Panc1 (cell line): ENCODE data around the gene SRC. TPM values are rescaled to one million over a fixed set of nuclear protein-coding genes. Genes with fewer than 3 reads are reported as not detected.
A peak's percentile ranks its signal among the peaks of the same experiment; 100 is the strongest.

Experiments used
- ATAC-seq: fragments of 200-7000 bp; cut with Tn5 transposase; 2 replicates; pipeline ENCODE4 v1.9.1; 2020; ENCODE audit warnings: mild to moderate bottlenecking, moderate library complexity
- BruUV-seq: library from RNA; stranded (reverse); fragments of 400-500 nt; replicated peaks from 2 replicates; lab custom pipeline; 2021; lab: Mats Ljungman, UMichigan
- CTCF ChIA-PET: fragments of 300-600 bp; sonication (Branson Sonifier 250); formaldehyde crosslinking; loops from one replicate; lab custom pipeline; 2022; ENCODE audit warnings: antibody characterized with exemption; lab: Charles Lee
- POLR2A ChIA-PET: fragments of 300-600 bp; sonication (Branson Sonifier 250); formaldehyde crosslinking; loops from one replicate; lab custom pipeline; 2022; ENCODE audit warnings: antibody characterized with exemption; lab: Charles Lee
- DNase-seq: peaks from one replicate; pipeline ENCODE4 v3.0.0-alpha.2; 2010; ENCODE audit warnings: low read depth, low spot score
- H3K27ac ChIP-seq: 2 replicates; pipeline ENCODE4 v1.5.1; 2011; ENCODE audit warnings: mild to moderate bottlenecking, low read length, inconsistent platforms
- H3K27me3 ChIP-seq: fragments of 200-500 bp; sonication (Bioruptor generic); 2 replicates; pipeline ENCODE4 v1.6.0; 2014; ENCODE audit warnings: low read length, inconsistent platforms; ENCODE audit not compliant: control insufficient read depth, insufficient read depth
- H3K36me3 ChIP-seq: fragments of 200-500 bp; sonication (Bioruptor generic); 2 replicates; pipeline ENCODE4 v1.5.1; 2014; ENCODE audit warnings: inconsistent platforms, mild to moderate bottlenecking, low read length, moderate library complexity; ENCODE audit not compliant: control insufficient read depth, insufficient read depth
- H3K4me1 ChIP-seq: 2 replicates; pipeline ENCODE4 v1.5.1; 2011; ENCODE audit warnings: inconsistent platforms, mild to moderate bottlenecking, low read length, moderate library complexity; ENCODE audit not compliant: control insufficient read depth, insufficient read depth
- H3K4me3 ChIP-seq, 2 experiments: 2 replicates each; pipeline ENCODE4 v1.5.1; 2011 to 2012; ENCODE audit warnings: low read depth in 2 of 2, low read length in 2 of 2, mild to moderate bottlenecking in 2 of 2, inconsistent platforms in 1 of 2, moderate library complexity in 1 of 2
- H3K9me3 ChIP-seq: fragments of 200-500 bp; sonication (Bioruptor generic); 2 replicates; pipeline ENCODE4 v1.5.1; 2014; ENCODE audit warnings: low read depth, mild to moderate bottlenecking, inconsistent platforms, low read length, moderate library complexity; ENCODE audit not compliant: control insufficient read depth, insufficient read depth
- CTCF ChIP-seq: fragments of 450-650 bp; IDR thresholded peaks from 2 replicates; pipeline ENCODE4 v1.5.1; 2017; ENCODE audit warnings: mild to moderate bottlenecking
- POLR2AphosphoS5 ChIP-seq: IDR thresholded peaks from 2 replicates; pipeline ENCODE4 v1.6.1; 2012; ENCODE audit warnings: mild to moderate bottlenecking, low read depth, low read length, moderate library complexity
- REST ChIP-seq, 2 experiments: IDR thresholded peaks; 2 replicates each; pipeline ENCODE4 v1.6.1; 2011 to 2012; ENCODE audit warnings: low read depth in 2 of 2, control low read depth in 1 of 2, low read length in 1 of 2, mild to moderate bottlenecking in 1 of 2, moderate library complexity in 1 of 2; ENCODE audit not compliant: insufficient read depth in 1 of 2
- SIN3A ChIP-seq: IDR thresholded peaks from 2 replicates; pipeline ENCODE4 v1.6.1; 2012; ENCODE audit warnings: low read depth, mild to moderate bottlenecking, low read length, moderate library complexity, borderline replicate concordance; ENCODE audit not compliant: insufficient read depth
- TCF7L2 ChIP-seq: IDR thresholded peaks from 2 replicates; pipeline ENCODE4 v1.6.1; 2011; ENCODE audit warnings: mild to moderate bottlenecking, low read depth, low read length, inconsistent platforms
- in situ Hi-C: cut with HindIII; loops from 2 replicates; pipeline ENCODE4 v1.10.0; 2016; ENCODE audit warnings: low sequenced_read_pairs, low pct_unique_long_range_greater_than_20kb
- intact Hi-C: fragments of 100-400 bp; cut with micrococcal nuclease; formaldehyde crosslinking; loops from one replicate; pipeline ENCODE4 v1.10.0; 2022; ENCODE audit not compliant: unreplicated experiment
- total RNA-seq: library from RNA; stranded (reverse); gene quantifications from one replicate; pipeline ENCODE4 v1.2.1, GENCODE V29; 2021; ENCODE audit not compliant: unreplicated experiment

SRC gene
- total RNA-seq, 1 experiment from 2014 or later, result 24.9 TPM

GRCh38 chr20:37351689-37352607, 6.0 kb downstream of the SRC start:
- Histone ChIP-seq H3K36me3 (no peaks in the 10 kb centered on the region), H3K9me3 (no peaks in the 10 kb centered on the region), H3K27ac (no peak overlapping the region), H3K27me3 (no peaks in the 10 kb centered on the region), H3K4me3 (no peak overlapping the region), H3K4me1 (no peaks in the 10 kb centered on the region; the same call in 1 of the 2 replicates)
- in situ Hi-C loops, result no loop called here
- TSS peak; percentile 28 for BruUV-seq
- TF ChIP-seq CTCF (no peak), POLR2AphosphoS5 (no peak), REST (IDR thresholded peaks at IDR 0.05; ENCODE audit: insufficient read depth in 1 of 2, low read depth in 2 of 2, low read length in 1 of 2) (no peak), SIN3A (no peak), TCF7L2 (no peak)
- intact Hi-C loops, result no loop called here
- CTCF ChIA-PET, result no interaction called here
- ATAC-seq, result no peak
- POLR2A ChIA-PET, result no interaction called here
- no peak for DNase-seq

- TF ChIP-seq SIN3A, result no peak
- H3K27me3 ChIP-seq, result no peaks in the 10 kb centered on the region
- H3K4me3 ChIP-seq, result no peak overlapping the region
- ChIA-PET CTCF (no interaction called here), POLR2A (no interaction called here)
- no peak overlapping the region for H3K27ac ChIP-seq
- no TSS peak for BruUV-seq
- no peaks in the 10 kb centered on the region for H3K9me3 ChIP-seq
- no peaks in the 10 kb centered on the region; the same call in 1 of the 2 replicates for H3K4me1 ChIP-seq
- in situ Hi-C loops (no loop called here), intact Hi-C loops (no loop called here)
- ATAC-seq (no peak), DNase-seq (no peak)
- no peaks in the 10 kb centered on the region for H3K36me3 ChIP-seq
Observed at GRCh38 chr20:37352608-37352980, 6.7 kb downstream of the SRC start.
